Karpas-422 (cell line): Measurements from ENCODE around the gene IL19. TPM values are rescaled to one million over a fixed set of nuclear protein-coding genes. Genes with fewer than 3 reads are reported as not detected.
"Not testable (repeated sequence)": the region's sequence is repeated elsewhere in the genome, so short reads cannot be mapped to it uniquely, and the experiment has no call there.

ENCODE experiments used
- DNase-seq: peaks from one replicate; pipeline ENCODE4 v3.0.0-alpha.2; 2015
- H2AFZ ChIP-seq: fragments of 200-600 bp; sonication (generic); 2 replicates; pipeline ENCODE4 v1.6.1; 2014; ENCODE audit warnings: antibody characterized with exemption, low read length, mixed read lengths
- H3K27ac ChIP-seq: fragments of 200-600 bp; sonication (generic); 2 replicates; pipeline ENCODE4 v1.5.1; 2014; ENCODE audit warnings: mild to moderate bottlenecking, low read length, moderate library complexity
- H3K27me3 ChIP-seq: fragments of 200-600 bp; sonication (generic); 2 replicates; pipeline ENCODE4 v1.6.1; 2014; ENCODE audit warnings: low read length, mixed read lengths
- H3K36me3 ChIP-seq: fragments of 200-600 bp; sonication (generic); 2 replicates; pipeline ENCODE4 v1.6.1; 2014; ENCODE audit warnings: low read length, mixed read lengths; ENCODE audit not compliant: insufficient read depth
- H3K4me1 ChIP-seq: fragments of 200-600 bp; sonication (generic); 2 replicates; pipeline ENCODE4 v1.6.1; 2014; ENCODE audit warnings: mild to moderate bottlenecking, low read length, mixed read lengths
- H3K4me2 ChIP-seq: fragments of 200-600 bp; sonication (generic); 2 replicates; pipeline ENCODE4 v1.6.1; 2014; ENCODE audit warnings: low read length, low read depth, mild to moderate bottlenecking; ENCODE audit not compliant: poor library complexity, severe bottlenecking
- H3K4me3 ChIP-seq: fragments of 200-600 bp; sonication (generic); 2 replicates; pipeline ENCODE4 v1.5.1; 2014; ENCODE audit warnings: mild to moderate bottlenecking, antibody characterized with exemption, low read length, mixed read lengths
- H3K79me2 ChIP-seq: fragments of 200-600 bp; sonication (generic); 2 replicates; pipeline ENCODE4 v1.6.1; 2014; ENCODE audit warnings: mild to moderate bottlenecking, low read length, mixed read lengths
- H3K9ac ChIP-seq: fragments of 200-600 bp; sonication (generic); 2 replicates; pipeline ENCODE4 v1.6.0; 2014; ENCODE audit warnings: low read length
- H3K9me2 ChIP-seq: fragments of 200-600 bp; sonication (generic), shearing (Covaris generic); replicated peaks from 2 replicates; pipeline ENCODE4 v1.6.0; 2014; ENCODE audit warnings: mild to moderate bottlenecking, low read length, moderate library complexity; ENCODE audit not compliant: insufficient read depth
- H3K9me3 ChIP-seq: fragments of 300-700, 200-600 bp; sonication (generic); 2 replicates; pipeline ENCODE4 v1.6.1; 2014; ENCODE audit warnings: low read length, mixed read lengths
- H4K20me1 ChIP-seq: fragments of 200-600 bp; sonication (generic); 2 replicates; pipeline ENCODE4 v1.6.1; 2014; ENCODE audit warnings: mild to moderate bottlenecking, antibody characterized with exemption, low read length, low read depth; ENCODE audit not compliant: insufficient read depth
- total RNA-seq: library from RNA; depleted of rRNA; stranded (reverse); fragments of >200 nt; shearing (Covaris generic); gene quantifications from 2 replicates; pipeline ENCODE4 v1.2.3, GENCODE V29; 2014; ENCODE audit warnings: low replicate concordance

IL19 gene
- total RNA-seq, 1 experiment from 2014 or later = not detected

GRCh38 chr1:206776229-206776628 lies 5.7 kb downstream of the IL19 start:
- Histone ChIP-seq H4K20me1 (no peaks in the 10 kb centered on the region), H3K27me3 (peaks cover 4% of the 10 kb centered on the region; the same call in 1 of the 2 replicates), H3K27ac (no peak overlapping the region), H3K9ac (no peak overlapping the region), H3K4me1 (no peaks in the 10 kb centered on the region), H3K9me3 (no peaks in the 10 kb centered on the region), H3K4me2 (no peak overlapping the region), H3K79me2 (no peaks in the 10 kb centered on the region), H3K4me3 (no peak overlapping the region), H3K9me2 (no peaks in the 10 kb centered on the region), H3K36me3 (no peaks in the 10 kb centered on the region), H2AFZ (no peak overlapping the region)
- peak; percentile 45 for DNase-seq

GRCh38 chr1:206778031-206778430 lies 7.5 kb downstream of the IL19 start:
- Histone ChIP-seq H3K4me2 (no peak overlapping the region), H3K4me1 (peaks cover 6% of the 10 kb centered on the region), H3K9me2 (no peaks in the 10 kb centered on the region), H4K20me1 (no peaks in the 10 kb centered on the region), H3K9ac (no peak overlapping the region), H3K27ac (no peak overlapping the region), H2AFZ (no peak overlapping the region), H3K9me3 (no peaks in the 10 kb centered on the region), H3K79me2 (no peaks in the 10 kb centered on the region), H3K36me3 (no peaks in the 10 kb centered on the region), H3K27me3 (no peaks in the 10 kb centered on the region), H3K4me3 (no peak overlapping the region)
- DNase-seq = no peak

GRCh38 chr1:206778911-206779310 lies 8.3 kb downstream of the IL19 start:
- H3K4me2 ChIP-seq, H3K4me1 ChIP-seq, H4K20me1 ChIP-seq, H3K4me3 ChIP-seq, DNase-seq, H3K27ac ChIP-seq, H3K9ac ChIP-seq, H2AFZ ChIP-seq, H3K9me2 ChIP-seq, H3K79me2 ChIP-seq, H3K9me3 ChIP-seq, H3K27me3 ChIP-seq, H3K36me3 ChIP-seq: not testable (repeated sequence)

GRCh38 chr1:206779638-206780037 lies 9.1 kb downstream of the IL19 start:
- Histone ChIP-seq H2AFZ (no peak overlapping the region), H3K4me1 (peaks cover 6% of the 10 kb centered on the region), H3K4me2 (no peak overlapping the region), H3K9ac (no peak overlapping the region), H3K27ac (no peak overlapping the region), H3K9me2 (no peaks in the 10 kb centered on the region), H3K9me3 (no peaks in the 10 kb centered on the region), H3K79me2 (no peaks in the 10 kb centered on the region), H3K27me3 (no peaks in the 10 kb centered on the region), H3K4me3 (no peak overlapping the region), H4K20me1 (no peaks in the 10 kb centered on the region), H3K36me3 (no peaks in the 10 kb centered on the region)
- DNase-seq = no peak

GRCh38 chr1:206782448-206782847 lies 11.9 kb downstream of the IL19 start:
- Histone ChIP-seq H3K27ac (no peak overlapping the region), H3K4me3 (no peak overlapping the region), H3K4me2 (no peak overlapping the region)

GRCh38 chr1:206783506-206783905 lies 12.9 kb downstream of the IL19 start:
- H3K36me3 ChIP-seq = no peaks in the 10 kb centered on the region
- no peak overlapping the region for H3K27ac ChIP-seq
- no peak overlapping the region for H3K4me2 ChIP-seq
- H2AFZ ChIP-seq = no peak overlapping the region
- H3K9me3 ChIP-seq = no peaks in the 10 kb centered on the region
- no peaks in the 10 kb centered on the region for H3K9me2 ChIP-seq
- no peaks in the 10 kb centered on the region for H4K20me1 ChIP-seq
- H3K79me2 ChIP-seq = no peaks in the 10 kb centered on the region
- DNase-seq = no peak
- H3K9ac ChIP-seq = no peak overlapping the region
- no peaks in the 10 kb centered on the region for H3K27me3 ChIP-seq
- no peak overlapping the region for H3K4me3 ChIP-seq
- peaks cover 6% of the 10 kb centered on the region for H3K4me1 ChIP-seq

More at GRCh38 chr1:206782448-206782847, 11.9 kb downstream of the IL19 start:
- H3K9me3 ChIP-seq = no peaks in the 10 kb centered on the region
- no peaks in the 10 kb centered on the region for H3K36me3 ChIP-seq
- peaks cover 6% of the 10 kb centered on the region for H3K4me1 ChIP-seq
- no peak for DNase-seq
- no peaks in the 10 kb centered on the region for H4K20me1 ChIP-seq
- no peak overlapping the region for H2AFZ ChIP-seq
- H3K27me3 ChIP-seq = no peaks in the 10 kb centered on the region
- no peaks in the 10 kb centered on the region for H3K79me2 ChIP-seq
- H3K9ac ChIP-seq = no peak overlapping the region
- H3K9me2 ChIP-seq = no peaks in the 10 kb centered on the region

GRCh38 chr1:206784471-206784903 lies 13.9 kb downstream of the IL19 start:
- no peaks in the 10 kb centered on the region for H4K20me1 ChIP-seq
- peaks cover 6% of the 10 kb centered on the region for H3K4me1 ChIP-seq
- H3K79me2 ChIP-seq = no peaks in the 10 kb centered on the region
- H3K9me3 ChIP-seq = no peaks in the 10 kb centered on the region
- H3K9me2 ChIP-seq = no peaks in the 10 kb centered on the region
- H3K36me3 ChIP-seq = no peaks in the 10 kb centered on the region
- H3K4me2 ChIP-seq = no peak overlapping the region
- no peak overlapping the region for H3K4me3 ChIP-seq
- DNase-seq = no peak
- no peak overlapping the region for H2AFZ ChIP-seq
- H3K27ac ChIP-seq = no peak overlapping the region
- H3K9ac ChIP-seq = no peak overlapping the region
- no peaks in the 10 kb centered on the region for H3K27me3 ChIP-seq

GRCh38 chr1:206785182-206785765 lies 14.7 kb downstream of the IL19 start:
- no peaks in the 10 kb centered on the region for H3K79me2 ChIP-seq
- H3K36me3 ChIP-seq = no peaks in the 10 kb centered on the region
- H3K27ac ChIP-seq = no peak overlapping the region
- H3K27me3 ChIP-seq = no peaks in the 10 kb centered on the region
- no peak overlapping the region for H2AFZ ChIP-seq
- H4K20me1 ChIP-seq = no peaks in the 10 kb centered on the region
- H3K9me2 ChIP-seq = no peaks in the 10 kb centered on the region
- DNase-seq = no peak
- peaks cover 6% of the 10 kb centered on the region for H3K4me1 ChIP-seq
- no peak overlapping the region for H3K4me2 ChIP-seq
- H3K9me3 ChIP-seq = no peaks in the 10 kb centered on the region
- no peak overlapping the region for H3K9ac ChIP-seq
- H3K4me3 ChIP-seq = no peak overlapping the region
